Measurements from ENCODE around the gene SLX4IP.

DNA sequence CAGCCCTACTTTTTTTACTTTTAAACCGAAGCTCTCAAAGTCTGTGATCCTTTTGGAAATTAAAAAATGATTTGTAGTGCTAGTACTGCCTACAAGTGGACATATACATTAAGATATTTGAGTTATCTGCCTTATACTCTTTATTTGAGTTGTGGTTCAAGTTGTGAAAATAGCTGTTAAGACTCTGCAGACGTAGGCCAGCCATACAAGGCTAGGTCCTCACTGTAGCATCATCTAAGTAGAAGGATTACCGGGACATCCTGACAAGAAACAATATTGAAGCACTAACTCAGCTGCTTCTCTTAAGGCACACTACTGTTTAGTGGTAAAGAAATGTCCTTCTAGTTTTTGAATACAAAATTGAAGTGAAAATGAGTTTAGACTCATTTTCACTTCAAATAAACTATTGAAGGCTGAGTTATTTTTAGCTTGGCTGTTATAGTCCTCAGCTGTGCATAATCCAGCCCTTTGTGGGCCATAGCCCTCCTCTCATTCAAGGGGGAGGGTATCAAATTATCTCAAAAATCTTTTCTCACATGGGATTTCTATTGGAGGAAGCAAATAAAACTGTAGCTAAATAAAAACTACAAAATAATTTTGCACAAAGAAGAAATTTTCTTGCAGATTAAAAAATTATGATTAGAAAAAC, 170.6 kb downstream of the SLX4IP start:
- TF ChIP-seq, protein P1, sequence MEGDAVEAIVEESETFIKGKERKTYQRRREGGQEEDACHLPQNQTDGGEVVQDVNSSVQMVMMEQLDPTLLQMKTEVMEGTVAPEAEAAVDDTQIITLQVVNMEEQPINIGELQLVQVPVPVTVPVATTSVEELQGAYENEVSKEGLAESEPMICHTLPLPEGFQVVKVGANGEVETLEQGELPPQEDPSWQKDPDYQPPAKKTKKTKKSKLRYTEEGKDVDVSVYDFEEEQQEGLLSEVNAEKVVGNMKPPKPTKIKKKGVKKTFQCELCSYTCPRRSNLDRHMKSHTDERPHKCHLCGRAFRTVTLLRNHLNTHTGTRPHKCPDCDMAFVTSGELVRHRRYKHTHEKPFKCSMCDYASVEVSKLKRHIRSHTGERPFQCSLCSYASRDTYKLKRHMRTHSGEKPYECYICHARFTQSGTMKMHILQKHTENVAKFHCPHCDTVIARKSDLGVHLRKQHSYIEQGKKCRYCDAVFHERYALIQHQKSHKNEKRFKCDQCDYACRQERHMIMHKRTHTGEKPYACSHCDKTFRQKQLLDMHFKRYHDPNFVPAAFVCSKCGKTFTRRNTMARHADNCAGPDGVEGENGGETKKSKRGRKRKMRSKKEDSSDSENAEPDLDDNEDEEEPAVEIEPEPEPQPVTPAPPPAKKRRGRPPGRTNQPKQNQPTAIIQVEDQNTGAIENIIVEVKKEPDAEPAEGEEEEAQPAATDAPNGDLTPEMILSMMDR (IDR thresholded peaks at IDR 0.05): no peak
- TF ChIP-seq, protein P2, sequence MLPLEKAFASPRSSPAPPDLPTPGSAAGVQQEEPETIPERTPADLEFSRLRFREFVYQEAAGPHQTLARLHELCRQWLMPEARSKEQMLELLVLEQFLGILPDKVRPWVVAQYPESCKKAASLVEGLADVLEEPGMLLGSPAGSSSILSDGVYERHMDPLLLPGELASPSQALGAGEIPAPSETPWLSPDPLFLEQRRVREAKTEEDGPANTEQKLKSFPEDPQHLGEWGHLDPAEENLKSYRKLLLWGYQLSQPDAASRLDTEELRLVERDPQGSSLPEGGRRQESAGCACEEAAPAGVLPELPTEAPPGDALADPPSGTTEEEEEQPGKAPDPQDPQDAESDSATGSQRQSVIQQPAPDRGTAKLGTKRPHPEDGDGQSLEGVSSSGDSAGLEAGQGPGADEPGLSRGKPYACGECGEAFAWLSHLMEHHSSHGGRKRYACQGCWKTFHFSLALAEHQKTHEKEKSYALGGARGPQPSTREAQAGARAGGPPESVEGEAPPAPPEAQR (CRISPR knock-in tag; IDR thresholded peaks at IDR 0.05): no peak
- no peak for TF ChIP-seq GABPB1 (CRISPR knock-in tag; IDR thresholded peaks at IDR 0.05)
- TF ChIP-seq, protein P3, sequence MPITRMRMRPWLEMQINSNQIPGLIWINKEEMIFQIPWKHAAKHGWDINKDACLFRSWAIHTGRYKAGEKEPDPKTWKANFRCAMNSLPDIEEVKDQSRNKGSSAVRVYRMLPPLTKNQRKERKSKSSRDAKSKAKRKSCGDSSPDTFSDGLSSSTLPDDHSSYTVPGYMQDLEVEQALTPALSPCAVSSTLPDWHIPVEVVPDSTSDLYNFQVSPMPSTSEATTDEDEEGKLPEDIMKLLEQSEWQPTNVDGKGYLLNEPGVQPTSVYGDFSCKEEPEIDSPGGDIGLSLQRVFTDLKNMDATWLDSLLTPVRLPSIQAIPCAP (CRISPR knock-in tag; IDR thresholded peaks at IDR 0.05): no peak
- TF ChIP-seq, protein P4, sequence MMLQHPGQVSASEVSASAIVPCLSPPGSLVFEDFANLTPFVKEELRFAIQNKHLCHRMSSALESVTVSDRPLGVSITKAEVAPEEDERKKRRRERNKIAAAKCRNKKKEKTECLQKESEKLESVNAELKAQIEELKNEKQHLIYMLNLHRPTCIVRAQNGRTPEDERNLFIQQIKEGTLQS (CRISPR knock-in tag; conservative IDR thresholded peaks at IDR 0.05): no peak
- TF ChIP-seq CREB1 (CRISPR knock-in tag; IDR thresholded peaks at IDR 0.05): no peak
- TF ChIP-seq, protein P5, sequence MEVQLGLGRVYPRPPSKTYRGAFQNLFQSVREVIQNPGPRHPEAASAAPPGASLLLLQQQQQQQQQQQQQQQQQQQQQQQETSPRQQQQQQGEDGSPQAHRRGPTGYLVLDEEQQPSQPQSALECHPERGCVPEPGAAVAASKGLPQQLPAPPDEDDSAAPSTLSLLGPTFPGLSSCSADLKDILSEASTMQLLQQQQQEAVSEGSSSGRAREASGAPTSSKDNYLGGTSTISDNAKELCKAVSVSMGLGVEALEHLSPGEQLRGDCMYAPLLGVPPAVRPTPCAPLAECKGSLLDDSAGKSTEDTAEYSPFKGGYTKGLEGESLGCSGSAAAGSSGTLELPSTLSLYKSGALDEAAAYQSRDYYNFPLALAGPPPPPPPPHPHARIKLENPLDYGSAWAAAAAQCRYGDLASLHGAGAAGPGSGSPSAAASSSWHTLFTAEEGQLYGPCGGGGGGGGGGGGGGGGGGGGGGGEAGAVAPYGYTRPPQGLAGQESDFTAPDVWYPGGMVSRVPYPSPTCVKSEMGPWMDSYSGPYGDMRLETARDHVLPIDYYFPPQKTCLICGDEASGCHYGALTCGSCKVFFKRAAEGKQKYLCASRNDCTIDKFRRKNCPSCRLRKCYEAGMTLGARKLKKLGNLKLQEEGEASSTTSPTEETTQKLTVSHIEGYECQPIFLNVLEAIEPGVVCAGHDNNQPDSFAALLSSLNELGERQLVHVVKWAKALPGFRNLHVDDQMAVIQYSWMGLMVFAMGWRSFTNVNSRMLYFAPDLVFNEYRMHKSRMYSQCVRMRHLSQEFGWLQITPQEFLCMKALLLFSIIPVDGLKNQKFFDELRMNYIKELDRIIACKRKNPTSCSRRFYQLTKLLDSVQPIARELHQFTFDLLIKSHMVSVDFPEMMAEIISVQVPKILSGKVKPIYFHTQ (CRISPR knock-in tag; IDR thresholded peaks at IDR 0.05): no peak
- no peak for TF ChIP-seq SMAD3 (CRISPR knock-in tag; IDR thresholded peaks at IDR 0.05; ENCODE audit: borderline replicate concordance)
- TF ChIP-seq, protein P6, sequence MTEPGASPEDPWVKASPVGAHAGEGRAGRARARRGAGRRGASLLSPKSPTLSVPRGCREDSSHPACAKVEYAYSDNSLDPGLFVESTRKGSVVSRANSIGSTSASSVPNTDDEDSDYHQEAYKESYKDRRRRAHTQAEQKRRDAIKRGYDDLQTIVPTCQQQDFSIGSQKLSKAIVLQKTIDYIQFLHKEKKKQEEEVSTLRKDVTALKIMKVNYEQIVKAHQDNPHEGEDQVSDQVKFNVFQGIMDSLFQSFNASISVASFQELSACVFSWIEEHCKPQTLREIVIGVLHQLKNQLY (CRISPR knock-in tag; IDR thresholded peaks at IDR 0.05): no peak
- TF ChIP-seq ZNF219 (CRISPR knock-in tag; IDR thresholded peaks at IDR 0.05; ENCODE audit: borderline replicate concordance): no peak

All from WTC11 (cell line).